Measurements from ENCODE around the gene GRIPAP1. TPM values are rescaled to one million over a fixed set of nuclear protein-coding genes. Genes with fewer than 3 reads are reported as not detected.

Gene GRIPAP1
- polyA plus RNA-seq, 1 experiment = 23.5 TPM

GRCh38 chrX:48934581-48935300, 67.3 kb downstream of the GRIPAP1 start:
- Histone ChIP-seq H3K27me3 (ENCODE audit: control insufficient read depth, insufficient read depth, low read length) (no peaks in the 10 kb centered on the region), H3K4me3 (ENCODE audit: low read depth, low read length) (no peak overlapping the region), H3K36me3 (ENCODE audit: control insufficient read depth, insufficient read depth, low read length) (peaks cover 9% of the 10 kb centered on the region)
- no peak for TF ChIP-seq CTCF (IDR thresholded peaks at IDR 0.05; ENCODE audit: insufficient read depth, low read depth, low read length)
- POLR2A ChIA-PET = no interaction called here
- CTCF ChIA-PET = no interaction called here
- DNase-seq (ENCODE audit: low read depth) = no peak

- ChIA-PET CTCF (no interaction called here), POLR2A (no interaction called here)
- no peak for DNase-seq (ENCODE audit: low read depth)
- Histone ChIP-seq H3K36me3 (ENCODE audit: control insufficient read depth, insufficient read depth, low read length) (peaks cover 9% of the 10 kb centered on the region), H3K4me3 (ENCODE audit: low read depth, low read length) (no peak overlapping the region), H3K27me3 (ENCODE audit: control insufficient read depth, insufficient read depth, low read length) (no peaks in the 10 kb centered on the region)
- TF ChIP-seq CTCF (IDR thresholded peaks at IDR 0.05; ENCODE audit: insufficient read depth, low read depth, low read length) = no peak
Measured at GRCh38 chrX:48933757-48934156, 68.3 kb downstream of the GRIPAP1 start.

GRCh38 chrX:48927736-48928382, 74.2 kb downstream of the GRIPAP1 start:
- H3K36me3 ChIP-seq (ENCODE audit: control insufficient read depth, insufficient read depth, low read length) = peaks cover 5% of the 10 kb centered on the region
- H3K27me3 ChIP-seq (ENCODE audit: control insufficient read depth, insufficient read depth, low read length) = no peaks in the 10 kb centered on the region
- POLR2A ChIA-PET = no interaction called here
- no peak for DNase-seq (ENCODE audit: low read depth)
- no peak for TF ChIP-seq CTCF (IDR thresholded peaks at IDR 0.05; ENCODE audit: insufficient read depth, low read depth, low read length)
- CTCF ChIA-PET = interaction anchor here (0.7 kb wide), 1 partner anchor 8 kb away, joined by 4 read pairs; no protein-coding TSS in a partner anchor
- no peak overlapping the region for H3K4me3 ChIP-seq (ENCODE audit: low read depth, low read length)

GRCh38 chrX:48927123-48927522, 74.9 kb downstream of the GRIPAP1 start:
- ChIA-PET POLR2A (no interaction called here), CTCF (interaction anchor here (0.7 kb wide), 1 partner anchor 9 kb away, joined by 4 read pairs; no protein-coding TSS in a partner anchor)
- DNase-seq (ENCODE audit: low read depth) = no peak
- no peaks in the 10 kb centered on the region for H3K27me3 ChIP-seq (ENCODE audit: control insufficient read depth, insufficient read depth, low read length)
- H3K4me3 ChIP-seq (ENCODE audit: low read depth, low read length) = no peak overlapping the region
- no peak for TF ChIP-seq CTCF (IDR thresholded peaks at IDR 0.05; ENCODE audit: insufficient read depth, low read depth, low read length)
- H3K36me3 ChIP-seq (ENCODE audit: control insufficient read depth, insufficient read depth, low read length) = peaks cover 8% of the 10 kb centered on the region

- H3K4me3 ChIP-seq (ENCODE audit: low read depth, low read length) = no peak overlapping the region
- peaks cover 10% of the 10 kb centered on the region for H3K36me3 ChIP-seq (ENCODE audit: control insufficient read depth, insufficient read depth, low read length)
- no peak for TF ChIP-seq CTCF (IDR thresholded peaks at IDR 0.05; ENCODE audit: insufficient read depth, low read depth, low read length)
- POLR2A ChIA-PET = no interaction called here
- no peak for DNase-seq (ENCODE audit: low read depth)
- CTCF ChIA-PET = no interaction called here
- H3K27me3 ChIP-seq (ENCODE audit: control insufficient read depth, insufficient read depth, low read length) = no peaks in the 10 kb centered on the region
Measured at GRCh38 chrX:48924270-48924669, 77.8 kb downstream of the GRIPAP1 start.

Measured in BJ (cell line).